Left lung (tissue), 10 donors: ENCODE data around the gene SH3RF2. TPM values are rescaled to one million over a fixed set of nuclear protein-coding genes. Genes with fewer than 3 reads are reported as not detected.

Source experiments
- ATAC-seq: fragments of 200-7000 bp; cut with Tn5 transposase; one replicate; pipeline ENCODE4 v1.9.1; 2020; ENCODE audit warnings: moderate library complexity
- DNase-seq, 4 donors: peaks; one replicate each; pipeline ENCODE4 v3.0.0-alpha.2; 2013 to 2020
- H3K27ac ChIP-seq, 2 donors: fragments of 200-600 bp; sonication (generic) in 1 of 2; one replicate each; pipeline versions ENCODE4 v1.5.0 to v1.8.0; 2020 to 2021
- H3K27me3 ChIP-seq, 2 donors: fragments of 200-600 bp; sonication (generic) in 1 of 2; one replicate each; pipeline versions ENCODE4 v1.5.0 to v1.8.0; 2020 to 2021
- H3K36me3 ChIP-seq, 2 donors: fragments of 200-600 bp; sonication (generic) in 1 of 2; one replicate each; pipeline versions ENCODE4 v1.5.0 to v1.8.0; 2020 to 2021
- H3K4me1 ChIP-seq, 2 donors: fragments of 200-600 bp; one replicate each; pipeline ENCODE4 v1.8.0; 2021
- H3K4me3 ChIP-seq, 2 donors: fragments of 200-600 bp; sonication (generic) in 1 of 2; one replicate each; pipeline versions ENCODE4 v1.5.0 to v1.8.0; 2020 to 2021; ENCODE audit warnings: mild to moderate bottlenecking in 1 of 2
- H3K9me3 ChIP-seq, 2 donors: fragments of 200-600 bp; sonication (generic) in 1 of 2; one replicate each; pipeline versions ENCODE4 v1.5.0 to v1.8.0; 2020 to 2021
- CTCF ChIP-seq, 2 donors: fragments of 200-600 bp; sonication (generic) in 1 of 2; IDR thresholded peaks; one replicate each; pipeline versions ENCODE4 v1.5.0 to v1.8.0; 2021; ENCODE audit warnings: antibody characterized with exemption in 2 of 2
- intact Hi-C, 2 donors: fragments of 100-400 bp; cut with DNase I; formaldehyde crosslinking; loops; one replicate each; pipeline versions ENCODE4 v1.11.2 to v1.14.2; 2022
- polyA plus RNA-seq, 6 donors: library from polyadenylated mRNA; unstranded; fragments of 120-200 nt; gene quantifications; one replicate each; pipeline ENCODE4 v1.2.1, GENCODE V29; 2013; ENCODE audit not compliant: insufficient read length in 6 of 6
- total RNA-seq, 2 donors: library from RNA; stranded (reverse); fragmentation: NEBNext Ultra II Directional; extraction: Animal tissue kit (Norgen Biotek cat#: 25700); gene quantifications; one replicate each; pipeline ENCODE4 v1.2.1, GENCODE V29; 2021
- donor health status: DM: no; HTN: yes; CAD: no.
- donor health status: DM: no; HTN: no; CAD: no.

Gene SH3RF2
- total and polyA plus RNA-seq, 8 donors, result 0.24 to 20.3 (median 0.47) TPM

DNA sequence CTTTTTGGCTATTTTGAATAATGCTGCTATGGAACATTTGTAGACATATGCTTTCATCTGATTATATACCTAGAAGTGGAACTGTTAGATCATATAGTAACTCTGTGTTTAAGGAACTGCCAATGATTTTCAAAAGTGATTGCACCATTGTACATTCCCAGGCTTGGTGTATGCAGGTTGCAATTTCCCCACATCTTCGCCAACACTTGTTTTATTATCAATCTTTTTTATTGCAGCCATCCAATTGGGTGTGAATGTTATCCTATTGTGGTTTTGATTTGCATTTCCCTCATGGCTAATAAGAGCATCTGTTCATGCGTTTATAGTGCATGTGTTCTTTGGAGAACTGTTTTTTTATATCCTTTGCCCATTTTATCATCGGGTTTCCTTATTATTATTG, 87.7 kb downstream of the SH3RF2 start:
- intact Hi-C loops, result no loop called here
- no peak for DNase-seq
- ATAC-seq, result no peak
- Histone ChIP-seq H3K27ac (no peak overlapping the region), H3K36me3 (no peaks in the 10 kb centered on the region), H3K9me3 (no peaks in the 10 kb centered on the region), H3K27me3 (no peaks in the 10 kb centered on the region), H3K4me1 (no peaks in the 10 kb centered on the region), H3K4me3 (no peak overlapping the region)
- TF ChIP-seq CTCF (IDR thresholded peaks at IDR 0.05), result no peak

- DNase-seq, result no peak
- no peaks in the 10 kb centered on the region for H3K36me3 ChIP-seq
- H3K27ac ChIP-seq, result no peak overlapping the region
- ATAC-seq, result no peak
- H3K4me3 ChIP-seq, result no peak overlapping the region
- H3K27me3 ChIP-seq, result no peaks in the 10 kb centered on the region
- H3K4me1 ChIP-seq, result no peaks in the 10 kb centered on the region
- no peak for TF ChIP-seq CTCF (IDR thresholded peaks at IDR 0.05)
- H3K9me3 ChIP-seq, result no peaks in the 10 kb centered on the region
- intact Hi-C loops, result no loop called here
Measured at GRCh38 chr5:146025114-146025680, 88.8 kb downstream of the SH3RF2 start.

DNA sequence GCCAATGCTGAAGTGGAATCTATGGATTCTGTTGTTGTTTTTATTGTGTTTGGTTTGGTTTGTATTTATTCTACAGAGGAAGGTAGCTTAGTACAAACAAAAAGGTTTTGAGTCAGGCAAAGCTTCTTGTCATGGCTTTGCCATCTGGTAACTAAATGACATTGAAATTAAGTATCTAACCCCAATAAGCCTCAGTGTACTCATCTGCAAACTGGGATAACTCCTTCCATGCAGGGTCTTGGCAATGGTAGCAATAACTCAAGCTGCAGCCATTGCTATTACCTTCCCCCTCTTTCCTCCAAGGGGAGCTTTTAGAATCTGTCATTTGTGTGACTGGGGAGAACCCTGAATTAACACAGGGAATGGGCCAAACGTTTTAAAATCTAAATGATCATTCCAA, 89.3 kb downstream of the SH3RF2 start:
- intact Hi-C loops, result no loop called here
- no peak overlapping the region for H3K4me3 ChIP-seq
- DNase-seq, result no peak
- no peak overlapping the region for H3K27ac ChIP-seq
- H3K9me3 ChIP-seq, result no peaks in the 10 kb centered on the region
- no peaks in the 10 kb centered on the region for H3K27me3 ChIP-seq
- no peaks in the 10 kb centered on the region for H3K36me3 ChIP-seq
- TF ChIP-seq CTCF (IDR thresholded peaks at IDR 0.05), result no peak
- no peaks in the 10 kb centered on the region for H3K4me1 ChIP-seq
- no peak for ATAC-seq

GRCh38 chr5:146026307-146027010, 90.1 kb downstream of the SH3RF2 start:
- Histone ChIP-seq H3K36me3 (no peaks in the 10 kb centered on the region), H3K9me3 (no peaks in the 10 kb centered on the region), H3K4me1 (no peaks in the 10 kb centered on the region), H3K27ac (no peak overlapping the region), H3K27me3 (no peaks in the 10 kb centered on the region), H3K4me3 (no peak overlapping the region)
- intact Hi-C loops, result no loop called here
- DNase-seq, result no peak
- no peak for ATAC-seq
- no peak for TF ChIP-seq CTCF (IDR thresholded peaks at IDR 0.05)

DNA sequence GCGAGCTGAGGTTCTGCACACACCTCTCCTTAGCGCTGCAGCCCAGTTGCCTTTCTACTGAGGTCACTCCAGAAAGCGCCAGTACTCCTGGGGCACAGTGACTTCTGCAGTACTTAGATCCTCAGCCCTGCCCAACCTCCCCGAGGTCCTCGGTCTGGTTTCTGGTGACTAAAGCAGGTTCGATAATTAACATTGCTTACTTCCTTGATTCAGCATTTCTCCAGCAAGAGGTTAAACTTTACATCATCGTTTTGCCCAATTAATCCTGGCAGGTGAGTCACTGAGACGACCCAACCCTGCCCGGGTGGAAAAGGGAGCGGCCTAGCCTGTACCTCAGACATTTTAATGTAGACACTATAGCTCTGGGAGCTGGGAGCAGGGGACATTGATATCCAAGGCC, 91.4 kb downstream of the SH3RF2 start:
- no peak overlapping the region for H3K4me3 ChIP-seq
- no peaks in the 10 kb centered on the region for H3K9me3 ChIP-seq
- no peak for TF ChIP-seq CTCF (IDR thresholded peaks at IDR 0.05)
- no peaks in the 10 kb centered on the region for H3K36me3 ChIP-seq
- no peak for DNase-seq
- intact Hi-C loops, result no loop called here
- H3K27ac ChIP-seq, result no peak overlapping the region
- no peaks in the 10 kb centered on the region for H3K27me3 ChIP-seq
- no peaks in the 10 kb centered on the region for H3K4me1 ChIP-seq
- ATAC-seq, result peak; percentile 83
